H1 (cell line): ENCODE data around the gene DKC1. TPM values are rescaled to one million over a fixed set of nuclear protein-coding genes. Genes with fewer than 3 reads are reported as not detected.

Experiments used
- CTCF ChIA-PET: fragments of 300-600 bp; sonication (Branson Sonifier 250); formaldehyde crosslinking; loops from one replicate; lab custom pipeline; 2021; ENCODE audit not compliant: partially characterized antibody; lab: Charles Lee
- POLR2A ChIA-PET: fragments of 300-600 bp; sonication (Branson Sonifier 250); formaldehyde crosslinking; loops from one replicate; lab custom pipeline; 2021; ENCODE audit warnings: inconsistent platforms; ENCODE audit not compliant: partially characterized antibody; lab: Charles Lee
- DNase-seq, 2 experiments: peaks; one replicate each; pipeline versions ENCODE4 v3.0.0 to v3.0.0-alpha.2; 2010 to 2022; ENCODE audit warnings: low spot score in 2 of 2, low read depth in 1 of 2, mixed read lengths in 1 of 2
- FAIRE-seq: peaks from 2 replicates; lab custom pipeline; 2011; peaks lifted over from hg19 to GRCh38; lab: Jason Lieb, UNC
- H2AFZ ChIP-seq: 2 replicates; pipeline ENCODE4 v1.8.1; 2012; ENCODE audit warnings: low read length, inconsistent platforms
- H2AK5ac ChIP-seq: 2 replicates; pipeline ENCODE4 v1.6.1; 2013; ENCODE audit warnings: low read depth, low read length
- H2BK120ac ChIP-seq: replicated peaks from 2 replicates; pipeline ENCODE3; 2013; ENCODE audit warnings: low read depth, low read length, inconsistent platforms
- H2BK12ac ChIP-seq: 2 replicates; pipeline ENCODE4 v1.6.1; 2013; ENCODE audit warnings: low read depth, low read length
- H2BK15ac ChIP-seq: 2 replicates; pipeline ENCODE4 v1.6.1; 2013; ENCODE audit warnings: low read length
- H2BK20ac ChIP-seq: 2 replicates; pipeline ENCODE4 v1.6.1; 2013; ENCODE audit warnings: low read length
- H2BK5ac ChIP-seq: 2 replicates; pipeline ENCODE4 v1.6.1; 2013; ENCODE audit warnings: low read depth, low read length
- H3K14ac ChIP-seq: 2 replicates; pipeline ENCODE4 v1.6.1; 2013; ENCODE audit warnings: inconsistent platforms; ENCODE audit not compliant: insufficient read length
- H3K18ac ChIP-seq: 2 replicates; pipeline ENCODE4 v1.6.1; 2013; ENCODE audit warnings: low read length; ENCODE audit errors: extremely low read depth
- H3K23ac ChIP-seq: 2 replicates; pipeline ENCODE4 v1.6.1; 2013; ENCODE audit warnings: inconsistent platforms; ENCODE audit not compliant: insufficient read length
- H3K23me2 ChIP-seq: 2 replicates; pipeline ENCODE4 v1.6.1; 2013; ENCODE audit warnings: low read depth, low read length
- H3K27ac ChIP-seq: 2 replicates; pipeline ENCODE4 v1.6.1; 2011; ENCODE audit warnings: low read depth, low read length, inconsistent platforms
- H3K27me3 ChIP-seq, 4 experiments: replicated peaks in 1 of 4; 1 replicate in 1 of 4; 2 replicates in 3 of 4; pipeline versions ENCODE4 v1.6.1 to v1.8.1; 2011 to 2013; ENCODE audit warnings: low read length in 3 of 4, mild to moderate bottlenecking in 3 of 4, inconsistent platforms in 2 of 4, mixed read lengths in 2 of 4, moderate library complexity in 1 of 4; ENCODE audit not compliant: control insufficient read depth in 3 of 4, insufficient read depth in 3 of 4; ENCODE audit errors: extremely low read depth in 1 of 4
- H3K36me3 ChIP-seq, 4 experiments: 2 replicates each; pipeline versions ENCODE4 v1.6.1 to v1.8.1; 2011 to 2013; ENCODE audit warnings: mild to moderate bottlenecking in 4 of 4, low read length in 3 of 4, moderate library complexity in 2 of 4, control low read depth in 1 of 4, inconsistent platforms in 1 of 4; ENCODE audit not compliant: insufficient read depth in 4 of 4, control insufficient read depth in 2 of 4
- H3K4ac ChIP-seq: replicated peaks from 2 replicates; pipeline ENCODE3; 2013; ENCODE audit warnings: low read length, low read depth, mixed read lengths, inconsistent platforms; ENCODE audit not compliant: insufficient read length
- H3K4me1 ChIP-seq, 4 experiments: replicated peaks in 1 of 4; 1 replicate in 1 of 4; 2 replicates in 3 of 4; pipeline versions ENCODE4 v1.6.1 to v1.8.1; 2011 to 2013; ENCODE audit warnings: low read length in 3 of 4, inconsistent platforms in 2 of 4, mixed read lengths in 1 of 4; ENCODE audit not compliant: insufficient read depth in 4 of 4, control insufficient read depth in 3 of 4
- H3K4me2 ChIP-seq, 2 experiments: 2 replicates each; pipeline versions ENCODE4 v1.6.1 to v1.8.1; 2011 to 2013; ENCODE audit warnings: low read depth in 2 of 2, low read length in 2 of 2, control low read depth in 1 of 2, inconsistent platforms in 1 of 2, mild to moderate bottlenecking in 1 of 2; ENCODE audit not compliant: insufficient read depth in 1 of 2
- H3K4me3 ChIP-seq, 4 experiments: fragments of 200-600, 300-600 bp in 1 of 4; sonication (generic), shearing (Covaris generic), sonication (Bioruptor Twin) in 1 of 4; 2 replicates each; pipeline versions ENCODE4 v1.5.1 to v1.8.1; 2011 to 2016; ENCODE audit warnings: low read length in 4 of 4, low read depth in 3 of 4, control low read depth in 2 of 4, inconsistent platforms in 2 of 4, mild to moderate bottlenecking in 2 of 4, mixed read lengths in 1 of 4, moderate library complexity in 1 of 4; ENCODE audit not compliant: insufficient read depth in 2 of 4; ENCODE audit errors: extremely low read depth in 1 of 4
- H3K56ac ChIP-seq: replicated peaks from 2 replicates; pipeline ENCODE3; 2013; ENCODE audit warnings: low read depth, mild to moderate bottlenecking, mixed read lengths, low read length, inconsistent platforms; ENCODE audit not compliant: insufficient read length
- H3K79me1 ChIP-seq: 2 replicates; pipeline ENCODE4 v1.6.1; 2013; ENCODE audit warnings: low read depth, low read length, control low read depth
- H3K79me2 ChIP-seq, 2 experiments: 2 replicates each; pipeline versions ENCODE4 v1.6.1 to v1.8.1; 2012 to 2013; ENCODE audit warnings: low read length in 2 of 2, mild to moderate bottlenecking in 2 of 2, inconsistent platforms in 1 of 2; ENCODE audit not compliant: insufficient read depth in 2 of 2, control insufficient read depth in 1 of 2
- H3K9ac ChIP-seq, 4 experiments: replicated peaks in 1 of 4; 1 replicate in 1 of 4; 2 replicates in 3 of 4; pipeline versions ENCODE4 v1.6.1 to v1.8.1; 2011 to 2013; ENCODE audit warnings: low read depth in 3 of 4, low read length in 3 of 4, control low read depth in 2 of 4, mild to moderate bottlenecking in 2 of 4, moderate library complexity in 2 of 4, inconsistent platforms in 1 of 4; ENCODE audit errors: extremely low read depth in 1 of 4
- H3K9me3 ChIP-seq, 2 experiments: 2 replicates each; pipeline versions ENCODE4 v1.6.1 to v1.8.1; 2012 to 2013; ENCODE audit warnings: mild to moderate bottlenecking in 2 of 2, moderate library complexity in 2 of 2, control low read depth in 1 of 2, inconsistent platforms in 1 of 2, low read depth in 1 of 2, low read length in 1 of 2, mixed read lengths in 1 of 2; ENCODE audit not compliant: insufficient read depth in 2 of 2
- H4K20me1 ChIP-seq, 2 experiments: replicated peaks in 1 of 2; 2 replicates each; pipeline versions ENCODE3 to v1.8.1; 2011 to 2013; ENCODE audit warnings: inconsistent platforms in 2 of 2, low read length in 2 of 2, mild to moderate bottlenecking in 1 of 2; ENCODE audit not compliant: insufficient read depth in 2 of 2, control insufficient read depth in 1 of 2
- H4K5ac ChIP-seq: 2 replicates; pipeline ENCODE4 v1.6.1; 2013; ENCODE audit warnings: low read length, low read depth, mixed read lengths, inconsistent platforms; ENCODE audit not compliant: insufficient read length
- H4K8ac ChIP-seq: 2 replicates; pipeline ENCODE4 v1.8.0; 2013; ENCODE audit warnings: mild to moderate bottlenecking, moderate library complexity, low read length, inconsistent platforms; ENCODE audit not compliant: insufficient read depth; ENCODE audit errors: extremely low read depth
- H4K91ac ChIP-seq: replicated peaks from 2 replicates; pipeline ENCODE3; 2013; ENCODE audit warnings: low read length, mixed read lengths, inconsistent platforms; ENCODE audit not compliant: insufficient read length
- ATF3 ChIP-seq: IDR thresholded peaks from 2 replicates; pipeline ENCODE4 v1.6.1; 2011; ENCODE audit warnings: low read depth, mild to moderate bottlenecking, low read length; ENCODE audit not compliant: insufficient read depth
- BRCA1 ChIP-seq: IDR thresholded peaks from 2 replicates; pipeline ENCODE4 v1.6.1; 2012; ENCODE audit warnings: low read depth, low read length, improper control_type of control experiment
- CBX5 ChIP-seq: fragments of 300-800, 300-1000 bp; sonication (generic); IDR thresholded peaks from 2 replicates; pipeline ENCODE4 v1.7.1; 2016; ENCODE audit warnings: antibody characterized with exemption, low read length, low read depth
- CREB1 ChIP-seq: IDR thresholded peaks from 2 replicates; pipeline ENCODE4 v1.6.1; 2012; ENCODE audit warnings: inconsistent platforms
- CTCF ChIP-seq, 3 experiments: IDR thresholded peaks; 1 replicate in 2 of 3; 2 replicates in 1 of 3; pipeline versions ENCODE4 v1.5.1 to v1.6.1; 2011; ENCODE audit warnings: low read length in 3 of 3, mild to moderate bottlenecking in 3 of 3, inconsistent platforms in 2 of 3, low read depth in 1 of 3, moderate library complexity in 1 of 3; ENCODE audit not compliant: insufficient read depth in 1 of 3; ENCODE audit errors: control extremely low read depth in 1 of 3
- EP300 ChIP-seq, 2 experiments: IDR thresholded peaks; 1 replicate in 1 of 2; 2 replicates in 1 of 2; pipeline ENCODE4 v1.6.1; 2011 to 2012; ENCODE audit warnings: low read depth in 2 of 2, low read length in 2 of 2, mild to moderate bottlenecking in 2 of 2, borderline replicate concordance in 1 of 2, inconsistent platforms in 1 of 2, moderate library complexity in 1 of 2
- FOSL1 ChIP-seq: IDR thresholded peaks from 2 replicates; pipeline ENCODE4 v1.6.1; 2011; ENCODE audit warnings: mild to moderate bottlenecking, low read depth, low read length, moderate library complexity; ENCODE audit not compliant: insufficient read depth
- GTF2F1 ChIP-seq: IDR thresholded peaks from 2 replicates; pipeline ENCODE4 v1.6.1; 2012; ENCODE audit warnings: low read depth, low read length, improper control_type of control experiment, borderline replicate concordance
- HDAC6 ChIP-seq: IDR thresholded peaks from one replicate; pipeline ENCODE4 v1.7.1; 2012; ENCODE audit warnings: low read depth, mild to moderate bottlenecking, inconsistent platforms, low read length, moderate library complexity
- KDM1A ChIP-seq: fragments of 200-600, 300-600 bp; sonication (generic); IDR thresholded peaks from 2 replicates; pipeline ENCODE4 v1.7.1; 2016; ENCODE audit warnings: mild to moderate bottlenecking, low read length, borderline replicate concordance
- POLR2A ChIP-seq, 2 experiments: IDR thresholded peaks; 1 replicate in 1 of 2; 2 replicates in 1 of 2; pipeline ENCODE4 v1.6.1; 2011; ENCODE audit warnings: low read depth in 2 of 2, low read length in 2 of 2, mild to moderate bottlenecking in 2 of 2; ENCODE audit errors: control extremely low read depth in 1 of 2
- SUZ12 ChIP-seq: fragments of 200-600 bp; sonication (generic); IDR thresholded peaks from 2 replicates; pipeline ENCODE4 v1.6.1; 2012; ENCODE audit warnings: mild to moderate bottlenecking, inconsistent platforms, low read length, moderate library complexity, mixed read lengths
- WGBS, 2 experiments: shearing (Covaris generic) in 1 of 2; methylation state at CpG; one replicate each; pipeline versions ENCODE4 v1.1.6 to v1.1.7; 2013 to 2015; ENCODE audit warnings: low lambda C conversion rate in 2 of 2, mixed read lengths in 2 of 2, inconsistent platforms in 1 of 2, low coverage in 1 of 2, missing lambda C conversion rate in 1 of 2; ENCODE audit not compliant: insufficient replicate concordance in 2 of 2, insufficient coverage in 1 of 2, insufficient read length in 1 of 2; ENCODE audit errors: extremely low coverage in 1 of 2, missing lambda C conversion rate in 1 of 2; 5-methylcytosine and 5-hydroxymethylcytosine counted together
- polyA plus RNA-seq, 7 experiments: library from polyadenylated mRNA; depleted of rRNA in 3 of 7; stranded (reverse) in 5 of 7; unstranded in 2 of 7; fragments of >200 nt in 5 of 7; fragments of 200-250 nt in 2 of 7; gene quantifications; 1 replicate in 5 of 7; 2 replicates in 1 of 7; 4 replicates in 1 of 7; pipeline versions ENCODE4 v1.2.1 to v1.2.3, GENCODE V29; 2011 to 2013; ENCODE audit warnings: missing spikeins in 2 of 7, mixed read lengths in 2 of 7
- total RNA-seq: library from RNA; stranded (reverse); fragmentation: NEBNext Ultra II Directional; extraction: Animal tissue kit (Norgen Biotek cat#: 25700); gene quantifications from 2 replicates; pipeline ENCODE4 v1.2.1, GENCODE V29; 2021

The DKC1 gene
- total and polyA plus RNA-seq, 2 of the 8 experiments (the other 6 are each of a cell fraction or from before 2014, with no cell fraction given), result 65.6 to 143 TPM

- no peak overlapping the region for H3K18ac ChIP-seq
- peaks cover 0 to 2% (median 0%) of the 10 kb centered on the region in 4 experiments; a peak in 1 of 7 replicates for H3K4me1 ChIP-seq
- H3K56ac ChIP-seq, result no peak overlapping the region
- H3K4ac ChIP-seq, result no peak overlapping the region
- no peak overlapping the region for H2AFZ ChIP-seq
- no peak overlapping the region for H2BK120ac ChIP-seq
- H3K14ac ChIP-seq, result no peak overlapping the region
- WGBS, 2 experiments, result 66% methylated on average over 4 of the region's 4 CpGs; no CpG with 5 or more reads in 1 of the 2 experiments
- H3K23me2 ChIP-seq, result no peaks in the 10 kb centered on the region
- FAIRE-seq, result no peak
- H3K79me1 ChIP-seq, result no peaks in the 10 kb centered on the region
- H4K20me1 ChIP-seq, result no peaks in the 10 kb centered on the region
- DNase-seq, result no peak
- H2BK20ac ChIP-seq, result no peak overlapping the region
- no peaks in the 10 kb centered on the region for H3K9me3 ChIP-seq
- H3K9ac ChIP-seq, result no peak overlapping the region
- no peak overlapping the region for H2BK15ac ChIP-seq
- no peaks in the 10 kb centered on the region for H3K36me3 ChIP-seq
- no peak overlapping the region for H2BK12ac ChIP-seq
- no peaks in the 10 kb centered on the region for H3K79me2 ChIP-seq
- ChIA-PET CTCF (no interaction called here), POLR2A (interaction anchor here (1.2 kb wide), 1 partner anchor 12 kb away, joined by 3 read pairs; no protein-coding TSS in a partner anchor)
- H4K5ac ChIP-seq, result no peak overlapping the region
- no peak overlapping the region for H4K8ac ChIP-seq
- H2BK5ac ChIP-seq, result no peak overlapping the region
- H2AK5ac ChIP-seq, result no peak overlapping the region
- no peaks in the 10 kb centered on the region for H3K27me3 ChIP-seq
- H3K4me2 ChIP-seq, result no peak overlapping the region
- no peak overlapping the region for H3K23ac ChIP-seq
- H3K4me3 ChIP-seq, result no peak overlapping the region
- H4K91ac ChIP-seq, result no peak overlapping the region
- no peak overlapping the region for H3K27ac ChIP-seq
- TF ChIP-seq HDAC6 (no peak), FOSL1 (no peak), SUZ12 (no peak), CREB1 (no peak), CBX5 (no peak), GTF2F1 (no peak), ATF3 (no peak), BRCA1 (no peak), POLR2A (IDR thresholded peaks at IDR 0.05; ENCODE audit: control extremely low read depth in 1 of 2, low read depth in 2 of 2, low read length in 2 of 2) (no peak), KDM1A (no peak), EP300 (IDR thresholded peaks at IDR 0.05; ENCODE audit: borderline replicate concordance in 1 of 2, low read depth in 2 of 2, low read length in 2 of 2) (no peak), CTCF (IDR thresholded peaks at IDR 0.05; ENCODE audit: control extremely low read depth in 1 of 3, insufficient read depth in 1 of 3, low read depth in 1 of 3, low read length in 3 of 3) (no peak)
These were observed 28.8 kb downstream of the DKC1 start for GRCh38 chrX:154791467-154791866.
